Loucy (cell line): Measurements from ENCODE around the gene INPP4A.

Experiments used
- H2AFZ ChIP-seq: fragments of 200-600 bp; sonication (generic); 2 replicates; pipeline ENCODE4 v1.6.0; 2016; ENCODE audit warnings: antibody characterized with exemption, mild to moderate bottlenecking, low read length, moderate library complexity
- H3F3A ChIP-seq: fragments of 200-600 bp; 2 replicates; pipeline ENCODE4 v1.6.0; 2016; ENCODE audit warnings: antibody characterized with exemption, low read depth, mild to moderate bottlenecking
- H3K27me3 ChIP-seq: fragments of 200-600 bp; sonication (generic); 2 replicates; pipeline ENCODE4 v1.6.1; 2014; ENCODE audit warnings: low read length, mild to moderate bottlenecking; ENCODE audit not compliant: insufficient read depth, poor library complexity, severe bottlenecking
- H3K36me3 ChIP-seq: fragments of 200-600 bp; sonication (generic); 2 replicates; pipeline ENCODE4 v1.6.1; 2016; ENCODE audit warnings: low read length; ENCODE audit not compliant: insufficient read depth
- H3K4me1 ChIP-seq: fragments of 200-600 bp; sonication (generic); 2 replicates; pipeline ENCODE4 v1.5.1; 2014; ENCODE audit warnings: low read length, mild to moderate bottlenecking; ENCODE audit not compliant: insufficient read depth, poor library complexity, severe bottlenecking
- H3K4me2 ChIP-seq: fragments of 200-600 bp; sonication (generic); 2 replicates; pipeline ENCODE4 v1.6.0; 2014; ENCODE audit warnings: antibody characterized with exemption, low read length, low read depth, mild to moderate bottlenecking; ENCODE audit not compliant: poor library complexity, severe bottlenecking
- H3K4me3 ChIP-seq: fragments of 200-600 bp; sonication (generic); 2 replicates; pipeline ENCODE4 v1.5.1; 2014; ENCODE audit warnings: low read length, mild to moderate bottlenecking, mixed read lengths; ENCODE audit not compliant: poor library complexity, severe bottlenecking
- H3K79me2 ChIP-seq: fragments of 200-600 bp; sonication (generic); 2 replicates; pipeline ENCODE4 v1.6.1; 2014; ENCODE audit warnings: low read length; ENCODE audit not compliant: insufficient read depth
- H3K9ac ChIP-seq: fragments of 200-600 bp; sonication (generic); 2 replicates; pipeline ENCODE4 v1.6.0; 2014; ENCODE audit warnings: mild to moderate bottlenecking, low read depth, low read length, moderate library complexity; ENCODE audit not compliant: poor library complexity, severe bottlenecking
- H3K9me2 ChIP-seq: fragments of 200-600 bp; sonication (generic); replicated peaks from 2 replicates; pipeline ENCODE4 v1.6.1; 2016; ENCODE audit warnings: low read depth, low read length, mixed read lengths
- H3K9me3 ChIP-seq: fragments of 200-600 bp; sonication (generic); 2 replicates; pipeline ENCODE4 v1.6.1; 2014; ENCODE audit warnings: mild to moderate bottlenecking, antibody characterized with exemption, low read length, low read depth; ENCODE audit not compliant: insufficient read depth
- H4K20me1 ChIP-seq: fragments of 200-600 bp; sonication (generic); 2 replicates; pipeline ENCODE4 v1.6.0; 2014; ENCODE audit warnings: antibody characterized with exemption, low read length, mild to moderate bottlenecking; ENCODE audit not compliant: insufficient read depth, poor library complexity, severe bottlenecking
- CTCF ChIP-seq: fragments of 200-600 bp; sonication (generic); conservative IDR thresholded peaks from 2 replicates; pipeline ENCODE4 v1.5.1; 2014; ENCODE audit warnings: mild to moderate bottlenecking, antibody characterized with exemption, low read length
- EZH2phosphoT487 ChIP-seq: fragments of 200-600 bp; IDR thresholded peaks from 2 replicates; pipeline ENCODE4 v1.6.1; 2018; ENCODE audit warnings: antibody characterized with exemption, mild to moderate bottlenecking, moderate library complexity, borderline replicate concordance

INPP4A gene

GRCh38 chr2:98482362-98482761 lies 37.7 kb downstream of the INPP4A start:
- Histone ChIP-seq H3K9me2 (no peaks in the 10 kb centered on the region), H3K79me2 (peaks cover 84% of the 10 kb centered on the region), H3K4me1 (peaks cover 48% of the 10 kb centered on the region), H3F3A (no peaks in the 10 kb centered on the region), H3K36me3 (no peaks in the 10 kb centered on the region), H3K4me2 (no peak overlapping the region), H3K9ac (no peak overlapping the region), H4K20me1 (peaks cover 36% of the 10 kb centered on the region), H3K27me3 (no peaks in the 10 kb centered on the region), H2AFZ (no peak overlapping the region), H3K9me3 (no peaks in the 10 kb centered on the region), H3K4me3 (no peak overlapping the region)
- no peak for TF ChIP-seq EZH2phosphoT487
- no peak for TF ChIP-seq CTCF

GRCh38 chr2:98483257-98483861 lies 38.7 kb downstream of the INPP4A start:
- peaks cover 83% of the 10 kb centered on the region for H3K79me2 ChIP-seq
- H3F3A ChIP-seq: no peaks in the 10 kb centered on the region

GRCh38 chr2:98484121-98484557 lies 39.5 kb downstream of the INPP4A start:
- Histone ChIP-seq H3K79me2 (peaks cover 83% of the 10 kb centered on the region), H3K4me3 (no peak overlapping the region), H3K9me2 (no peaks in the 10 kb centered on the region), H3K36me3 (no peaks in the 10 kb centered on the region), H3F3A (no peaks in the 10 kb centered on the region), H4K20me1 (peaks cover 24% of the 10 kb centered on the region), H3K4me1 (peaks cover 45% of the 10 kb centered on the region), H3K9ac (no peak overlapping the region), H3K27me3 (no peaks in the 10 kb centered on the region), H2AFZ (no peak overlapping the region), H3K4me2 (no peak overlapping the region), H3K9me3 (no peaks in the 10 kb centered on the region)
- TF ChIP-seq CTCF (no peak), EZH2phosphoT487 (no peak)

More at GRCh38 chr2:98483257-98483861, 38.7 kb downstream of the INPP4A start:
- Histone ChIP-seq H3K4me2 (peak overlapping the region; percentile 42), H2AFZ (no peak overlapping the region), H3K36me3 (no peaks in the 10 kb centered on the region), H3K9me2 (no peaks in the 10 kb centered on the region), H3K4me1 (peaks cover 51% of the 10 kb centered on the region), H3K9me3 (no peaks in the 10 kb centered on the region), H3K27me3 (no peaks in the 10 kb centered on the region), H3K9ac (no peak overlapping the region), H3K4me3 (no peak overlapping the region), H4K20me1 (peaks cover 29% of the 10 kb centered on the region)
- no peak for TF ChIP-seq EZH2phosphoT487
- no peak for TF ChIP-seq CTCF
